Suppressor macrophage (primary cell): ENCODE data around the gene OVAAL.
A peak's percentile ranks its signal among the peaks of the same experiment; 100 is the strongest.

Experiments
- DNase-seq, 4 experiments: peaks; one replicate each; pipeline ENCODE4 v3.0.0-alpha.2; 2020 to 2022

OVAAL gene

GRCh38 chr1:180609643-180610555, 51.1 kb downstream of the OVAAL start:
- peak in 3 of 4 experiments; percentile 17 to 43 (median 38) for DNase-seq

GRCh38 chr1:180610556-180611015, 51.8 kb downstream of the OVAAL start:
- no peak for DNase-seq

- DNase-seq, result peak; percentile 76 to 94 (median 85)
Observed at GRCh38 chr1:180611016-180611930, 52.5 kb downstream of the OVAAL start.

- peak in 2 of 4 experiments; percentile 31 to 42 for DNase-seq
Observed at GRCh38 chr1:180612632-180613031, 53.9 kb downstream of the OVAAL start.

GRCh38 chr1:180614730-180615129, 56.0 kb downstream of the OVAAL start:
- no peak for DNase-seq

GRCh38 chr1:180615493-180616290, 56.9 kb downstream of the OVAAL start:
- DNase-seq, result no peak
